NCI-H226 (cell line): Measurements from ENCODE around the gene NPC1.

Source experiments
- DNase-seq: peaks from one replicate; pipeline ENCODE4 v3.0.0-alpha.2; 2015

NPC1 gene

GRCh38 chr18:23545247-23545789 lies 41.0 kb downstream of the NPC1 start:
- DNase-seq, result no peak

- DNase-seq, result no peak
Measured at GRCh38 chr18:23542461-23542860, 43.8 kb downstream of the NPC1 start.

- no peak for DNase-seq
Measured at GRCh38 chr18:23541349-23542093, 44.8 kb downstream of the NPC1 start.

- DNase-seq, result peak; percentile 7
Measured at GRCh38 chr18:23540867-23541266, 45.4 kb downstream of the NPC1 start.

GRCh38 chr18:23539911-23540525 lies 46.3 kb downstream of the NPC1 start:
- DNase-seq, result no peak

- no peak for DNase-seq
Measured at GRCh38 chr18:23539296-23539695, 47.0 kb downstream of the NPC1 start.

- peak; percentile 27 for DNase-seq
Measured at GRCh38 chr18:23538870-23539269, 47.4 kb downstream of the NPC1 start.

GRCh38 chr18:23538001-23538400 lies 48.3 kb downstream of the NPC1 start:
- no peak for DNase-seq

GRCh38 chr18:23537274-23537673 lies 49.0 kb downstream of the NPC1 start:
- no peak for DNase-seq

- no peak for DNase-seq
Measured at GRCh38 chr18:23536204-23536603, 50.1 kb downstream of the NPC1 start.

GRCh38 chr18:23534276-23534675 lies 52.0 kb downstream of the NPC1 start:
- DNase-seq, result no peak

- DNase-seq, result no peak
Measured at GRCh38 chr18:23532848-23533247, 53.5 kb downstream of the NPC1 start.

GRCh38 chr18:23531912-23532311 lies 54.4 kb downstream of the NPC1 start:
- DNase-seq, result no peak

GRCh38 chr18:23530195-23530594 lies 56.1 kb downstream of the NPC1 start:
- DNase-seq, result no peak

- DNase-seq, result peak; percentile 75
Measured at GRCh38 chr18:23529604-23530003, 56.7 kb downstream of the NPC1 start.

- DNase-seq, result no peak
Measured at GRCh38 chr18:23528580-23529472, 57.5 kb downstream of the NPC1 start.

GRCh38 chr18:23526501-23527063 lies 59.7 kb downstream of the NPC1 start:
- no peak for DNase-seq

- no peak for DNase-seq
Measured at GRCh38 chr18:23524213-23524707, 62.0 kb downstream of the NPC1 start.

GRCh38 chr18:23523429-23524212 lies 62.7 kb downstream of the NPC1 start:
- DNase-seq, result no peak

- DNase-seq, result no peak
Measured at GRCh38 chr18:23521907-23522306, 64.4 kb downstream of the NPC1 start.

- DNase-seq, result no peak
Measured at GRCh38 chr18:23521271-23521670, 65.0 kb downstream of the NPC1 start.

GRCh38 chr18:23519734-23520133 lies 66.6 kb downstream of the NPC1 start:
- DNase-seq, result no peak
